NCI-H128 (cell line): ENCODE data around the gene ARMH3.
A peak's percentile ranks its signal among the peaks of the same experiment; 100 is the strongest.

Experiments
- DNase-seq: peaks from one replicate; lab custom pipeline; 2025; ENCODE audit not compliant: unreplicated experiment; lab: John Stamatoyannopoulos, UW

ARMH3 gene

DNA sequence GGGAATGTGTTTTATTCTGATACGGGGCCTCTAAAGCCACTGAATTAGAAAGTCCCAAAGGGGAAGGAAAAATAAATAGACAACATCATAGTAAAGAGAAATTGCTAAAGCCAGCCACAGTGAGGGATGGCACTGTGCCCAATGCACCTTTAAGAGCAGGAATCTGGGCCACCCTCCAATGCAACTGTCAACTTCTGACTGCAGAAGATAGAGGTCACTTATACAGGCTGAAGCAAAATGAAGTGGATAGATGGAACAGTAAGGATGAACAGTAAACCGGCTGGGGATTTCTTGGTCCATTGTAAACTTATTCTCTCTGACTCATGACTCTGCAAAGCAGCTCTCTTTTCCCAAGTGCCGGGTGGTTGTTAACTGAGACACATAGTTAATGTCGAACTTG, 158.3 kb downstream of the ARMH3 start:
- DNase-seq, result peak; percentile 24

DNA sequence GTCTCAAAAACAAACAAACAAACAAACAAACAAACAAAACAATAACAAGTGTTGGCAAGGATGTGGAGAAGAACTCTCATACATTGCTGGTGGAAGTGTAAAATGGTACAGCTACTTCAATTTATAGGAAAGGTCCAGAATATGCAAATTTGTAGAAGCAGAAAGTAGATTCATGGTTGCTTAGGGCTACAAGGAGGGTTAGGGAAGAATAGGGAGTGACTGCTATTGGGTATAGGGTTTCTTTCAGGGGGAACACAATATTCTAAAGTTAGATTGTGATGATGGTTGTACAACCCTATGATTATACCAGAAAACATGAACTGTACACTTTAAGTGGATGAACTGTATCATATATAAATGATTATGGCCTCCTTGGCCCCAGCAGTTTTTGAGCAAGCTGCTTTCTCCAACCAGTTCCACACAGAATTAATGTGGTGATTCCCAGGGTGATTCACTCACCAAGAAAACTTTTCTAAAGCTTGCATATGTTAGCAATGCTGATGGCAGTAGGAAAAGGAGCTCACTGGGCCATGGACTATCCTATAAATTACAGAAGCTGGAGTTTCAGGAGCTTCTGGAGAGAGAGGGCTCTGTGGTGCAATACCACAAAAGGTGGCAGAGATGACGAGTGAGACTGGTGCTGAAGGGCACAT, 159.6 kb downstream of the ARMH3 start:
- no peak for DNase-seq

DNA sequence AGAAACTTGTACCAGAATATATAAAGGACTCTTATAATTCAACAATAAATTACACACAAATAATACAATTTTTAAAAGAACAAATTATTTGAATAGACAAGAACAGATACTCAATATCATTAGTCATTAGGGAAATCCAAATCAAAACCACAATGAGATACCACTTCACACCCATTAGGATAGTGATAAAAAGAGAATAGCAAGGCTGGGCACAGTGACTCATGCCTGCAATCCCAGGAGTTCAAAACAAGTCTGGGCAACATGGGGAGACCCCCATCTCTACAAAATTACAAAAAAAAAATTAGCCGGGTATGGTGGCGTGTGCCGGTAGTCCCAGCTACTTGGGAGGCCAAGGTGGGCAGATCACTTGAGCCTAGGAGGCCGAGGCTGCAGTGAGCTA, 160.2 kb downstream of the ARMH3 start:
- no peak for DNase-seq

DNA sequence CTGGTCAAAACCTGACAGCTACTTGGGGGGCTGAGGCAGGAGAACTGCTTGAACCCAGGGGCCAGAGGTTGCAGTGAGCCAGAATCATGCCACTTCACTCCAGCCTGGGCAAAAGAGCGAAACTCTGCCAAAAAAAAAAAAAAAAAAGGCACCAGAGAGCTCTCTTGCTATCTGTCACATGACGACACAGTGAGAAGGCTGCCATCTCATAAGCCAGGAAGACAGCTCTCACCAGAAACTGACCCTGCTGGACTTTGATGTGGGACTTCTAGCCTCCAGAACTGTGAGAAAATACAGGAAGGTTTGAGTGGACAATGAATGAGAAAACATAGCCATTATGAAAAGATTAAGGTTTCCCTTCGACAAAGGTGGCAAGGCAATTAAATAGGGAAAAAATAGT, 161.2 kb downstream of the ARMH3 start:
- no peak for DNase-seq

DNA sequence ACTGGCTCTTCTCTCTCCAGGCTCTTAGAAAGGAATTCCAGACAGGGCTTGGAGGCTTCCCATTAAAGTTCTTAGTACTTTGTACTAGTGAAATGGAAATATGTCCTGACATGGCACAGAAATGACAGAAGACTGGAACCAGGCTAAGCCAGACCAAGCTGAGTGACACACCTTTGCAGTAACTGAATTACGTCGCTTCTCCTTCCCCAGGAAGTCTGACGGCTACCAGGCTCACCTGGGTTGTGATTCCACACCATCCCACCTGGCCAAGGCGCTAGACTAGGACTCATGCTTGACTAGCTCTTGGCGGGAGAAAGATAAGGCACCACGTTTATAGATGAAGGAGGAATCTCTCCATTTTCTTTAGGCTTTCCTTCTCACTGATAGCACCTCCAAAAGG, 161.7 kb downstream of the ARMH3 start:
- DNase-seq, result no peak

DNA sequence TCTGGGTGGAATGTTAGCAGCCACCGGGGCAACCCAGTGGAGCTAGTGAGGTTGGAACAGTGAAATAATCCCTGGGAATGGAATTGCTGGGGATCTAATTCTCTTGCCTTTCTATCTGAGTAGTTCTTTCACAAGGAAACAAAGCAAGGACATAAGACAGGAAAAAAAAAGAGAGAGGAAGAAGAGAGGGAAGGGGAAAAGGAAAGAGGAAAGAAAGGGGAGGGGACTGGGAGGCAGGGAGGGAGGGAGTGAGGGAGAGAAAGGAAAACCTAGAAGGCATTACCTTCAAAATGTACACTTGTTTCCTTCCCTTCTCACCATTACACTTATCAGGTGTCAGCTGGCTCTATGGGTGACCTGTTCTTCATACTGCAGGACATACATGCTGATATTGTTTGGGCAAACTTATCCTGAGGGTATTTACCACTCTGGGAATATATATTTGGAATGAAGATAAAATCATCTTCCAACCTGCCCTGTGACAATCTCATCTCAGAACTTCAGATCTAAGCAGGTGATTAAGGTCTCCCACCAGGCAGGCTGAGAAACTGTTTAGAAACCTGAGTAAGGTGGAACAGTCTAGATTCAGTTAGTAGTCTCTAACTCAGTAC, 162.4 kb downstream of the ARMH3 start:
- no peak for DNase-seq

DNA sequence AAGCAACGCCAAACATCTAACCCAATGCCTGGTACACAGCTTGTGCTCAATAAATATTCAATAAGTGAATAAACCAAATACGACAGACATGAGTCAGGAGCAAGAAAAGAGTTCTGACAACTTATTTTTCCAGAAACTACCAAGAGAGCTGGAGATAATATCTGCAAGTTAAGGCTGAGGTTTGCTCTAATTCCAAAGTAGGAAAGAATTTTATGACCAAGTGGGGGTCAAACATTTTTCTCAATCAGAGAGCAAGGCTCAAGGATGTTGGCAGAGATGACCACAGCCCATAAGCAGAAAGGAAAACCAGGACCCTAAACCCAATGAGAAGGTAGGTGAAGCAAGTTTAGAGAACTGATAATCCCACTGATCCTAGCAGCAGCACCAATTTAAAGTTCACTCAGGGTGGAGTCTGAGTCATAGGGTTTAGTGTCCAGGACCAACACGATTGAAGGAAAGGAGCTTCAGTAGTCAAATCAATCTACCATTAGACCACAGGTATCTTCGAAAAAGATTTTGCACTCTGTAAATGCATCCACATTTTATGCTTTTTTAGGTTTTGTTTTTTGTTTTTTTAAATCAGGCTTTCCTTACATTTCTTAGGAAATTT, 163.1 kb downstream of the ARMH3 start:
- DNase-seq, result no peak

DNA sequence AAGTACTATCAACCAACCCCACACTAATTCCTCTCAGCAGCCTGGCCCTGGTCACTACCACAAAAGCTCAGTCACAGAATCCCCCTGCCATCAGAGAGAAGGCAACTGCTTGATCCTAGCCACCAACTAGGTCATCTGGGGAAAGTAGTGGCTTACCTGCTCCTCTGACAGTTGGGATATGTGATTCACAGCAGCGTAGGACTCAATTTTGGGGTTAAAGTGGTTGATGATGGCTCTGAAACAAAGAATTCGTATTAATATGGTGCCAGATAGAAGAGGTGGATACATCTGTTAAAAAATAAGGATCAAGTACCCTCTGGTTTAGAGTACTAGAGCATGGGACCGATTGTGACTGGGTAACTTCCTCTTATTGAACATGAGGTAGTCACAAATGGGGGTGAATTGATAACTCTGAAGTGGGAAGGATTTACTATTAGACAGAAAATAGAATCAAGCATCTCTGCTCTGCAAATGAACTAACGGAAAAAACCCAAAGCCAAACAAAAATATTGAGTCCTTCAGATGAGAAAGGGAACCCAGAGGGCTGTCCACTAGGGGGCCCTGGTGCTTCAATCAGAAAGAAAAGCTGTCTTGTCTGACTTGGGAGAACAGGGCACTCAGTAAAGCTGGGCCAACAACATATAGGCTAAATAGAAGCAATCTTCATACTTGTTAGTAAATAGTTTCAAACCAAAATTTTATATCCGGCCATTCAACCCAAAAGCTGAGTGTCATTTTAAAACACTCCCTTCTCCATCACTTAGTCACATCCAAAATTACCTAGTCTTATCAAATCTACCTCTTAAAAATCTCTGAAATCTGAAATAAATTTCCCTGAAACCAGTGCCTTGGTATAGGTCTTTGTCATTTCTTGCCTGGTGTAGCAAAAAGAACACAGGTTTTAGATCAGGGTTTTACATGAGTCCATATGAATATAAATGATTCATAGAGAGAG, 166.4 kb downstream of the ARMH3 start:
- peak; percentile 17 for DNase-seq

DNA sequence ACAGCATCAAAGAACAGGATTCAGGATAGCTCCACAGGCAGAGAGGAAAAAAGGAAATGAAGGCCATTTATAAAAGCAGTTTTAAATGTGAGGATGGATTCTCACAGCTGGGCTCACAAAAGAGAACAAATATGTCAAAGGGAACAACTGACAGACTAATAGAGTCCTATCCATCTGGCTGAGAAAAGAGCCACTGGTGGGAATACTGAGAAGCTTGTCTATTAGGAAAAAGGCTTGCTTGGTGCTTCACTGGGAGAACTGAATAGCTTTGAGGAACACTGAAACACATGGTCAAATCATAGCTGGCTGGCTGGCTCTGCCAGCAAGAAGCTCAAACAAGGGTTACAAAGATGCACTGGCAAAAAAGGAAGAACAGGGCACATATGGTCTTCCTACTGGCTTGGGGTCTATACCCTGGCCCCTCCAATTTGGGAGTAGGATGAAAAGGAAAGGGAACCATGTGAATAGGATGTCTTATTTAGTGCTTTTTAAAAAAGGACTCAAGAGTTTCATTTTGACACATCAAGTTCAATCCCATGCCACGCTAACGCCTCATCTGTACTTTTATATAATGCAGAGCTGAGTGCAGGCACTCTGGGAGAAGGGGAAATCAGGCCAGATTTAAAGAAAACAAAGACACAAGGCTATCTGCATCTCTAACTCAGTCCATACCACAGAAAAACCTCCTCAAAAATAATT, 167.6 kb downstream of the ARMH3 start:
- no peak for DNase-seq

DNA sequence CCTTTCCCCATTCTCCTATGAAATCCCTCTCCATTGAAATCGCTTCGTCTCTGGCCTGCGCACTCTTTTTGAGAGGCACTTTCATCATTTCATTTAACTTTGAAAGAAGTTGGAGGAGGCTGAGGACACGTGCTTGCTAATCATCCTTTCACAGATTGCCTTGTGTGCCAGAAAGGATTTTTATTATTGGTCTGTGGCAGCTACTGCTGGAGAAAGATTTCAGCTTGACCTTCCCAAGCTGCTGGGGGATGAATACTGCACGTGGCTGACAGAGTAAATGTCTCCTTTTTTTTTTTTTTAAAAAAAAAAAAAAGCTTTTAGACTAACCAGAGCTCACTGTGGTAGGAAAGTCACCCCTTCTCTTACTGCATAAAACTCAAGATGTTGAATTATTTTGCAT, 168.2 kb downstream of the ARMH3 start:
- DNase-seq, result no peak

DNA sequence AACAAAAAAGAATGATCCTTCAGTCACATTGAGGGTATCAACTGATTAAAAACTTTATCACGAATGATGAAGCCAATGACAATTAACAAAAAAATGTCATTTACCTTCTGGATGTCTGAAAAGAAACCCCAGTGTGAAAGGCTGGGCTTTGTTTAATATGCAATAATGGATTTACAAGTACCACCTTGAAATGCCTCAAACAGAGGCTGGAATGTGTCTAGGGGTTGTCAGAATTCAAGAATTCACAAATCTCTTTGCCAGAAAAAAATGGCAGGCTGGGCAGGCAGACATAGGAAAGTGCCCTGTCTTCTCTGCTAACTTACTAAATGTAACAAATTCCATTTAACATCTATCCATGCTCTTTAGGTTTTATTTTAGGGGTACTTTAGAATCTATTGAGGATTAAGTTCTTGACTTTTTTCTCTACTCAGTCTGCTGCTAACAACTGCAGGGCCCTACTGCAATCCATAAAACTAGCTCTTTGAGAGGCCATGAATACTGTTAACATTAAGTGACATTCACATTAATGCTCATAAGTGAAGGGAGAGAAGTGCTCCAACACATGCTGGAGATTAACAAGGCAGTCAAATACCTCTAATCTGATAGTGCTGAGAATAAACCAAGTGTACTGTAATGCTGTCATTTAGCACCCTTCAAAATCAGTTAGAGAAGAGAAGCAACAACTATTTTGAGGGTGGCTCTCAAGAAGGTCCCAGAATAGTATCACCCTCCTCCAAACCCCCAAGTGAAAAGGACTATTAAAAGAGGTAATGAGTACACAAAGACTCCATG, 169.3 kb downstream of the ARMH3 start:
- DNase-seq, result no peak

DNA sequence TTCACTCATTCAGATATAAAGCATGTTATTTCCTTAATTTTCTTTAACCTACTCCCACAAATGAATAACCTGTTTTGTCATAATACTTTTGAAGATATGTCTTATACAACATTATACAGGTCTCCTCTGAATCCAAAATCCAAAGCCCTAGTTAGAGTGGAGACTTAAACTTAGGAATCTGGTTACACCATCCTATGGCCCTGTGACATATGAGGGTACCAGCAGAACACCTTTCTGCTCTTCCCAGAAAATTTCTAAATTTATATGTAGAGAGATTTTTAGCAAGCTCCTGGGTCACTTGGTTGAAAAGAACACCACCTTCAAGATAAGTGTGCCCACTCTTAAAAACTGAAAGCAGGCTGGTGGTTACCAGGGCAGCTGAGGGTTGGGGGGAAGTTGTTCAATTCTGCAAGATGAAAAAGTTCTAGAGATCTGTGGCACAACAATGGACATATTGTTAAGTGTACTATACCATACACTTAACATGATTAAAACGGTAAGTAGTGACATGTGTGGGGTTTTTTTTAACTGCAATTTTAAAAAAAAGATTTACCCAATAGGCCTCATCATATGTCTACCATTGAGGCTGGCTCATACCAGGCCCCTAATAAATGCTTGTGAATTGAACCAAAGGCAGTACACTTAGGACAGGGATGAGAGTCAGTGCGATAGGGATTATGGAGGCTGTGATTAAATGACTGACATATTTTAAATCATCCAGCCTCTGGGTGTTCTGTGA, 174.8 kb downstream of the ARMH3 start:
- no peak for DNase-seq

DNA sequence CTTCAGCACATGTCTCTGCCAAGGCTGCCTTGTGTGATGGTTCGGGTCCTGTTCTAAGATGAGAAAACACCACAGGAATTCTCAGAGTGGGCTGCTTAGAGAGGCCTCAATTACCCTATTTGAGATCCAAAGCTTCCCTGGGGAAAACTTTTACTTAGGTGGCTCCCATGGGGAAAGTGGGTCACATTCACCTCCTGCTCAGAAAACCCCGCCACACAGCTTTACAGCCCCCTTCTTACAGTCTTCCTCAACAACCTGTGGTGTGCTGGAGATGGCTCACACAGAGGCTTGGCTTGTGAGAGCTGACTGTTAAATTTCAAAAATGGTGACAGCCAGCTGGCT, 175.8 kb downstream of the ARMH3 start:
- DNase-seq, result no peak

DNA sequence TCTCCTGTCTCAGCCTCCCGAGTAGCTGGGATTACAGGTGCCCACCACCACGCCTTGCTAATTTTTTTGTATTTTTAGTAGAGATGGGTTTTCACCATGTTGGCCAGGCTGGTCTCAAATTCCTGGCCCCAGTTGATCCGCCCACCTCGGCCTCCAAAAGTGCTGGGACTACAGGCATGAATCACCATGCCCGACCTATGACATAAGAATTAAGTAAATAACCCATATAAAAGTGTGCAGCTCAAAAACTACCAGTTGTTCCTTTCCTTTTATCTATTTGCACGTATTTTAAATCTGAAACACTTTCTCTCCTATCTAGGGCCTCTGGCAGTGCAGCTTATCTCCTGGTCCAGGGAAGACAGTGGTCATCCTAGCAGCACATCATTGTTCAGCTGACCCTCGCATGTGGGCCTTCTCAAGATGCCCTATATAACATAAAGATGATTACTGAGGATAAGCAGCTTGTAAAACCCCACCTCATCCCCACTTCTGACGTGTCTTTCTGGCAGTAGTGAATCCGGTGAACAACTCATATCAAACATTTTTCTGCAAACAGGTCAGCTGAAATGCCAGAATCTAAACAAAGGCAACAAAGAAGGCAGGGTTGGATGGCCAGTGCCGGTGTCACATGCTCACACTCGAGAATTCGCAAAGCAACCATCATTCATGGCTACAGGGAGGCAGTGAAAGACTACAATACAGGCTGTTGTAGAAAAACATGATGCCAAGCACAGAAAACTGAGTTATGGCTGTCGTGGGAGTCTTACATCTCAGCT, 176.3 kb downstream of the ARMH3 start:
- DNase-seq, result no peak

DNA sequence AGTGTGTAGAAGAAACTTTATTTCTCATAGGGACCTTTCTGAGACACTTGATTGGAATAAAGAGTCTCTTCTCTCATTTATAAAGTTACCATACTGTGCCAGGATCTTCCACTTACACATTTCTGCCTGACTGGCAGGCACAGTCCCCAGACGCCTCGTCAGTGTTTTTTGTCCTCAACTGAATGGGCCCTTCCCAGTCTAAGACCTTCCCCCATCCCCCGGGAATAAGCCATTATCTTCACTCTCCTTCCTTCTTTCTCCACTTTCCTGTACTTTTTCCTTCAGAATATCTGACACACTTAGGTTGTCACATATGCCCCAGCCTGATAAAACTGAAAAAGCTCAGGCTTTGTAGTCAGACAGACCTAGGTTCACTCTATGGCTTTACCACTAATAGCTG, 177.1 kb downstream of the ARMH3 start:
- DNase-seq, result no peak

DNA sequence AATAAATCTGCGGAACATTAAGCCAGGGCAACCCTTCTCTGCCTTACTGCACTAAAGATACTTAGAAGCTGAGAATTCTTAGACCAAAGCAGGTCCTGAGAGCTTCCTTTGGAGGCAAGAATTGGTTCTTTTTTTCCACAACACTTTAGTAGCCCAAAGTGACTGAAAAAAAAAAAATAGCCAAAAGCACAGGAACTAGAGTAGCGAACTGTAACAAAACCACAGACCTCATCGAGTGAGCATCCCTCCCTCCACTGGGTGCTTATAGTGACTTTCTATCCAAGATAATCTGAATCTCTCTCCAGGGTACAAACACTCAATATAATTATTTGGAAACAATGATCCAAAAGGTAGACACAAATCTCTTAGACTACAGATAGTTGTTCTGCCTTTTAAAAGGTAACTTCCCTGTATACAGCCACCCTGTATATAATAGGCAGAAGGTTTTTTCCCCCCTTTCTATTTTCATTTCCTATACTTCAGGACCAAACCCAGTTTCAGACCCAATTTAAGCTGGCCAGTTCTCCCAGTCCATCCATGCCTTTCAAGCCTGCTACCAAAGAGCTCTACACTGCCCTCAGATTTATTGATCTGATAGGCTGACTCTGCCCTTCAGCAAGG, 180.8 kb downstream of the ARMH3 start:
- no peak for DNase-seq

DNA sequence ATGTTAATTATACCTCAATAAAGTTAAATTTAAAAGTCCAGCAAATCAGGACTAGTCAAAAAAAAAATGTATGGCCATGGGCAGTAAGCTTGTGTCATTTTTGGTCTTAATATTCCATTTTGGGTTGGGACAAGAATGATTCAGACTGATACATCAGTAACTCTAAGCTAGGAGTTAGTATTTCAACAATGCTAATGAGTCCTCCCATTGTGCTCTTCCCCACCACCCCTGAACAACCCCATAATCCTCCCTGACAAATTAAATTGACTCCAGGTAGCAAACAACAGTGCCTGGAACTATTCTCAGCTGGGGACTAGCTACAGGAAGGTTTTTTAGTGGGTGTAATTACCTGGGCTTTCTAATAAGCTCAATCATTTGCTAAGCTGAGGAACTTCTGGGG, 181.7 kb downstream of the ARMH3 start:
- no peak for DNase-seq

DNA sequence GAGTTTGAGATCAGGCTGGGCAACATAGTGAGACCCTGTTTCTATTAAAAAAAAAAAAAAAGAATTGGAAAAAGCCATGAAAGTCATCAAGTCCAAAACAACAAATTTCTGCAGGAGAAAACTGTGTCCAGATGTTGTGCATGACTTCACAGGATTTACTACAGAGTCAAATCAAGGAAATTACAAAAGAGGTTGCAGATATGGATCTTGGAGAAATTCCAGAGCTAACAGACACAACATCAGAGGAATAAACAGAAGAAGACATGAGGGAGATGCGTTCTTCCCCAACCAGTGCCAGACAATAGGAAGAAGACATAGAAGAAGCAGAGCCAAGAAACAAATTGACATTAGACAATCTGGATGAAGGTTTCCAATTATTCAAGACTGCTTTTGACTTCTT, 188.0 kb downstream of the ARMH3 start:
- no peak for DNase-seq
